GM19455 (cell line): Measurements from ENCODE around the gene ABHD12.
"Not testable (repeated sequence)": the region's sequence is repeated elsewhere in the genome, so short reads cannot be mapped to it uniquely, and the experiment has no call there.

Experiments used
- ATAC-seq: cut with Tn5 transposase; IDR thresholded peaks from one replicate; pipeline ENCODE4 v1.9.1; 2021; ENCODE audit not compliant: unreplicated experiment

ABHD12 gene

GRCh38 chr20:25355011-25355595 lies 35.5 kb downstream of the ABHD12 start:
- no peak for ATAC-seq

GRCh38 chr20:25353747-25354705 lies 36.6 kb downstream of the ABHD12 start:
- no peak for ATAC-seq

GRCh38 chr20:25353353-25353746 lies 37.3 kb downstream of the ABHD12 start:
- no peak for ATAC-seq

- ATAC-seq, result no peak
These were observed 37.9 kb downstream of the ABHD12 start for GRCh38 chr20:25352746-25353145.

GRCh38 chr20:25351024-25351360 lies 39.6 kb downstream of the ABHD12 start:
- no peak for ATAC-seq

GRCh38 chr20:25346349-25346748 lies 44.3 kb downstream of the ABHD12 start:
- no peak for ATAC-seq

- no peak for ATAC-seq
These were observed 44.9 kb downstream of the ABHD12 start for GRCh38 chr20:25345721-25346120.

GRCh38 chr20:25344634-25345033 lies 46.0 kb downstream of the ABHD12 start:
- no peak for ATAC-seq

- ATAC-seq, result no peak
These were observed 48.6 kb downstream of the ABHD12 start for GRCh38 chr20:25341716-25342680.

GRCh38 chr20:25340380-25340779 lies 50.3 kb downstream of the ABHD12 start:
- ATAC-seq, result no peak

- ATAC-seq, result no peak
These were observed 51.0 kb downstream of the ABHD12 start for GRCh38 chr20:25339608-25340007.

- no peak for ATAC-seq
These were observed 52.3 kb downstream of the ABHD12 start for GRCh38 chr20:25338112-25339023.

- ATAC-seq, result no peak
These were observed 53.8 kb downstream of the ABHD12 start for GRCh38 chr20:25336561-25337422.

GRCh38 chr20:25334972-25335371 lies 55.7 kb downstream of the ABHD12 start:
- not testable (repeated sequence) for ATAC-seq

- no peak for ATAC-seq
These were observed 61.6 kb downstream of the ABHD12 start for GRCh38 chr20:25328954-25329498.

GRCh38 chr20:25327521-25328235 lies 63.0 kb downstream of the ABHD12 start:
- no peak for ATAC-seq

- no peak for ATAC-seq
These were observed 64.6 kb downstream of the ABHD12 start for GRCh38 chr20:25325997-25326396.

- ATAC-seq, result no peak
These were observed 65.6 kb downstream of the ABHD12 start for GRCh38 chr20:25325073-25325472.
